ENCODE results near the gene IZUMO1. TPM values are rescaled to one million over a fixed set of nuclear protein-coding genes. Genes with fewer than 3 reads are reported as not detected.
A peak's percentile ranks its signal among the peaks of the same experiment; 100 is the strongest.
"Not testable (repeated sequence)": the region's sequence is repeated elsewhere in the genome, so short reads cannot be mapped to it uniquely, and the experiment has no call there.

IZUMO1 gene
- polyA plus RNA-seq, 1 donor from 2014 or later: not detected

GRCh38 chr19:48719263-48720171, 27.2 kb downstream of the IZUMO1 start, which contains the start of gene MAMSTR:
MAMSTR (minus strand) TSS chr19:48719725; CDS start chr19:48719031, 694 bp downstream.
- Histone ChIP-seq H3K9me3 (ENCODE audit: low read length) (no peaks in the 10 kb centered on the region), H3K36me3 (ENCODE audit: insufficient read depth, low read length) (no peaks in the 10 kb centered on the region), H3K27ac (ENCODE audit: low read length) (no peak within 1 kb of the TSS), H3K9ac (ENCODE audit: low read length) (no peak within 1 kb of the TSS), H4K20me1 (ENCODE audit: insufficient read depth) (no peaks in the 10 kb centered on the region), H3K4me3 (ENCODE audit: low read length) (peak within 1 kb of the TSS; percentile 70), H3F3A (ENCODE audit: insufficient read depth, low read length, poor library complexity, severe bottlenecking) (no peaks in the 10 kb centered on the region), H3K79me2 (replicated peaks; ENCODE audit: insufficient read depth, low read length) (no peaks in the 10 kb centered on the region), H3K4me2 (ENCODE audit: low read length) (no peak within 1 kb of the TSS), H2AFZ (ENCODE audit: low read depth, low read length) (no peak within 1 kb of the TSS), H3K9me2 (ENCODE audit: insufficient read depth, low read length) (no peaks in the 10 kb centered on the region), H3K27me3 (ENCODE audit: insufficient read depth, low read depth, low read length) (no peaks in the 10 kb centered on the region)
- TF ChIP-seq EP300 (conservative IDR thresholded peaks at IDR 0.05; ENCODE audit: poor library complexity, severe bottlenecking) (no peak), POLR2AphosphoS5 (IDR thresholded peaks at IDR 0.05) (no peak), SMC3 (conservative IDR thresholded peaks at IDR 0.05; ENCODE audit: poor library complexity) (no peak), REST (IDR thresholded peaks at IDR 0.05; ENCODE audit: borderline replicate concordance) (no peak), RAD21 (conservative IDR thresholded peaks at IDR 0.05) (no peak), MXI1 (conservative IDR thresholded peaks at IDR 0.05; ENCODE audit: poor library complexity, severe bottlenecking) (no peak)

GRCh38 chr19:48718711-48719231, 27.9 kb downstream of the IZUMO1 start:
- Histone ChIP-seq H3K4me3 (ENCODE audit: low read length) (no peak overlapping the region), H3K4me2 (ENCODE audit: low read length) (no peak overlapping the region), H3K9me3 (ENCODE audit: low read length) (no peaks in the 10 kb centered on the region), H4K20me1 (ENCODE audit: insufficient read depth) (no peaks in the 10 kb centered on the region), H3K9me2 (ENCODE audit: insufficient read depth, low read length) (no peaks in the 10 kb centered on the region), H2AFZ (ENCODE audit: low read depth, low read length) (no peak overlapping the region), H3K36me3 (ENCODE audit: insufficient read depth, low read length) (no peaks in the 10 kb centered on the region), H3K9ac (ENCODE audit: low read length) (no peak overlapping the region), H3K79me2 (replicated peaks; ENCODE audit: insufficient read depth, low read length) (no peaks in the 10 kb centered on the region), H3F3A (ENCODE audit: insufficient read depth, low read length, poor library complexity, severe bottlenecking) (no peaks in the 10 kb centered on the region), H3K27me3 (ENCODE audit: insufficient read depth, low read depth, low read length) (no peaks in the 10 kb centered on the region), H3K27ac (ENCODE audit: low read length) (no peak overlapping the region)
- TF ChIP-seq POLR2AphosphoS5 (IDR thresholded peaks at IDR 0.05): no peak
- TF ChIP-seq MXI1 (conservative IDR thresholded peaks at IDR 0.05; ENCODE audit: poor library complexity, severe bottlenecking): no peak

DNA sequence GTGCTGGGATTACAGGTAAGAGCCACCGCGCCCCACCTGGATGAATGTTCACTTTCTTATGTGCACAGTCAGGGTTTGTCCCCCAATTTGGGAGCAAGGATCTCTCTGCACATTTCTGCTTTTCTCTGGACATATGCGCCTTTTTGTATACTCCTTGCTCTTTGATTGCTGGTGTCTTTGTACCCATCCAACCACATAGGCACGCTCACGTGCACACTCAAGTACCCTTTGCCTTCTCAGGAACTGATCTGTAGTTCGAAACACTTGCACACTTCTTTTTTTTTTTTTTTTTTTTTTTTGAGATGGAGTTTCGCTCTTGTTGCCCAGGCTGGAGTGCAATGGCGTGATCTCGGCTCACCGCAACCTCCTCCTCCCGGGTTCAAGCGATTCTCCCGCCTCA, 28.6 kb downstream of the IZUMO1 start:
- H3K27ac ChIP-seq (ENCODE audit: low read length); H3K27me3 ChIP-seq (ENCODE audit: insufficient read depth, low read depth, low read length): not testable (repeated sequence)

More for the DNA sequence above, 28.6 kb downstream of the IZUMO1 start:
- H2AFZ ChIP-seq (ENCODE audit: low read depth, low read length); H4K20me1 ChIP-seq (ENCODE audit: insufficient read depth); H3K9me2 ChIP-seq (ENCODE audit: insufficient read depth, low read length); H3K9me3 ChIP-seq (ENCODE audit: low read length); H3F3A ChIP-seq (ENCODE audit: insufficient read depth, low read length, poor library complexity, severe bottlenecking); H3K9ac ChIP-seq (ENCODE audit: low read length); H3K36me3 ChIP-seq (ENCODE audit: insufficient read depth, low read length); H3K4me3 ChIP-seq (ENCODE audit: low read length); H3K4me2 ChIP-seq (ENCODE audit: low read length); H3K79me2 ChIP-seq (replicated peaks; ENCODE audit: insufficient read depth, low read length): not testable (repeated sequence)
